GM23338 (cell line): ENCODE measurements around the gene PRKCH. TPM values are rescaled to one million over a fixed set of nuclear protein-coding genes. Genes with fewer than 3 reads are reported as not detected.

Experiments
- ATAC-seq: fragments of 200-7000 bp; cut with Tn5 transposase; 3 replicates; pipeline ENCODE4 v1.9.1; 2020
- DNase-seq: peaks from one replicate; pipeline ENCODE4 v3.0.0-alpha.2; 2015; ENCODE audit warnings: low spot score
- H2AFZ ChIP-seq: fragments of 200-600 bp; sonication (generic); 2 replicates; pipeline ENCODE4 v1.8.0; 2016; ENCODE audit warnings: antibody characterized with exemption, mild to moderate bottlenecking, moderate library complexity
- H3F3A ChIP-seq: fragments of 200-600 bp; sonication (generic); replicated peaks from 2 replicates; pipeline ENCODE4 v1.8.0; 2017; ENCODE audit warnings: antibody characterized with exemption, mixed run types, low read depth
- H3K27ac ChIP-seq: fragments of 200-600 bp; sonication (generic); 2 replicates; pipeline ENCODE4 v1.6.1; 2016; ENCODE audit warnings: low read depth
- H3K27me3 ChIP-seq: fragments of 200-600 bp; sonication (generic); 2 replicates; pipeline ENCODE4 v1.8.0; 2016; ENCODE audit warnings: mild to moderate bottlenecking, mixed run types, moderate library complexity; ENCODE audit not compliant: insufficient read depth
- H3K36me3 ChIP-seq: fragments of 200-600 bp; sonication (generic); 2 replicates; pipeline ENCODE4 v1.8.0; 2016; ENCODE audit warnings: mild to moderate bottlenecking; ENCODE audit not compliant: insufficient read depth
- H3K4me1 ChIP-seq: fragments of 200-600 bp; sonication (generic); 2 replicates; pipeline ENCODE4 v1.8.0; 2016; ENCODE audit warnings: mild to moderate bottlenecking, moderate library complexity; ENCODE audit not compliant: insufficient read depth
- H3K4me2 ChIP-seq: fragments of 200-600 bp; sonication (generic); 2 replicates; pipeline ENCODE4 v1.7.1; 2017; ENCODE audit warnings: mixed run types
- H3K4me3 ChIP-seq: fragments of 200-600 bp; sonication (generic); 2 replicates; pipeline ENCODE4 v1.6.1; 2016; ENCODE audit warnings: mixed run types
- H3K79me2 ChIP-seq: fragments of 200-600 bp; sonication (generic); replicated peaks from 2 replicates; pipeline ENCODE4 v1.8.0; 2017; ENCODE audit warnings: mild to moderate bottlenecking; ENCODE audit not compliant: insufficient read depth
- H3K9me2 ChIP-seq: fragments of 200-600 bp; sonication (generic); 2 replicates; pipeline ENCODE4 v1.8.0; 2017; ENCODE audit not compliant: insufficient read depth
- H4K20me1 ChIP-seq: fragments of 200-600 bp; sonication (generic); replicated peaks from 2 replicates; pipeline ENCODE4 v1.8.0; 2017; ENCODE audit warnings: mild to moderate bottlenecking; ENCODE audit not compliant: insufficient read depth
- H3K27ac Mint-ChIP-seq: 2 replicates; pipeline ENCODE4 v1.8.0; 2020; ENCODE audit warnings: inconsistent platforms, mild to moderate bottlenecking, moderate library complexity, mixed read lengths
- H3K27me3 Mint-ChIP-seq: 3 replicates; pipeline ENCODE4 v1.8.0; 2022; ENCODE audit warnings: low read depth, mild to moderate bottlenecking, moderate library complexity, mixed read lengths, inconsistent platforms; ENCODE audit not compliant: insufficient read depth, poor library complexity
- H3K36me3 Mint-ChIP-seq: 3 replicates; pipeline ENCODE4 v1.8.0; 2021; ENCODE audit warnings: low read depth, mild to moderate bottlenecking, inconsistent platforms, moderate library complexity, mixed read lengths
- H3K4me1 Mint-ChIP-seq: 3 replicates; pipeline ENCODE4 v1.8.0; 2020; ENCODE audit warnings: mild to moderate bottlenecking, inconsistent platforms, mixed read lengths
- H3K4me3 Mint-ChIP-seq: 3 replicates; pipeline ENCODE4 v1.8.0; 2021; ENCODE audit warnings: moderate library complexity, mild to moderate bottlenecking, inconsistent platforms, mixed read lengths
- H3K9me3 Mint-ChIP-seq: 3 replicates; pipeline ENCODE4 v1.8.0; 2020; ENCODE audit warnings: moderate library complexity, mild to moderate bottlenecking, inconsistent platforms, mixed read lengths
- CREB1 ChIP-seq: fragments of 250-450 bp; sonication (Bioruptor Pico); IDR thresholded peaks from 2 replicates; pipeline ENCODE4 v1.5.0; 2020; ENCODE audit warnings: low read depth, mild to moderate bottlenecking, moderate library complexity
- CTCF ChIP-seq, 2 experiments: fragments of 200-600 bp in 1 of 2; sonication (generic) in 1 of 2; conservative IDR thresholded peaks; 2 replicates each; pipeline versions ENCODE4 v1.5.1 to v1.6.1; 2016 to 2017; ENCODE audit warnings: antibody characterized with exemption in 2 of 2, low read depth in 2 of 2, mild to moderate bottlenecking in 2 of 2, moderate library complexity in 1 of 2
- EZH2 ChIP-seq: fragments of 200-600 bp; sonication (generic); IDR thresholded peaks from one replicate; pipeline ENCODE4 v1.8.0; 2017; ENCODE audit warnings: antibody characterized with exemption, mild to moderate bottlenecking, low read depth; ENCODE audit not compliant: unreplicated experiment
- EZH2phosphoT487 ChIP-seq: fragments of 200-600 bp; sonication (generic); IDR thresholded peaks from one replicate; pipeline ENCODE4 v1.8.1; 2018; ENCODE audit warnings: antibody characterized with exemption; ENCODE audit not compliant: unreplicated experiment
- JUNB ChIP-seq: IDR thresholded peaks from one replicate; pipeline ENCODE4 v1.6.1; 2016; ENCODE audit warnings: antibody characterized with exemption; ENCODE audit not compliant: unreplicated experiment
- NANOG ChIP-seq: IDR thresholded peaks from 2 replicates; pipeline ENCODE4 v1.6.1; 2016; ENCODE audit warnings: antibody characterized with exemption, borderline replicate concordance
- POLR2AphosphoS5 ChIP-seq: IDR thresholded peaks from 2 replicates; pipeline ENCODE4 v1.6.1; 2016; ENCODE audit warnings: antibody characterized with exemption, low read depth
- REST ChIP-seq: IDR thresholded peaks from one replicate; pipeline ENCODE4 v1.6.1; 2018; ENCODE audit warnings: antibody characterized with exemption; ENCODE audit not compliant: unreplicated experiment
- STAT1 ChIP-seq: IDR thresholded peaks from one replicate; pipeline ENCODE4 v1.6.1; 2016; ENCODE audit warnings: antibody characterized with exemption; ENCODE audit not compliant: unreplicated experiment
- ZNF114 ChIP-seq: fragments of 250-450 bp; sonication (Bioruptor Pico); IDR thresholded peaks from 2 replicates; pipeline ENCODE4 v1.5.0; 2020; ENCODE audit warnings: mild to moderate bottlenecking, moderate library complexity
- ZNF331 ChIP-seq: fragments of 250-450 bp; sonication (Bioruptor Pico); IDR thresholded peaks from 2 replicates; pipeline ENCODE4 v1.5.0; 2020; ENCODE audit warnings: low read depth, mild to moderate bottlenecking, moderate library complexity
- polyA plus RNA-seq: library from polyadenylated mRNA; unstranded; fragments of >200 nt; fragmentation: Nextera tagmentation; extraction: Ambion mirVana; gene quantifications from 2 replicates; pipeline ENCODE4 v1.2.1, GENCODE V29; 2016
- total RNA-seq: library from RNA; depleted of rRNA; stranded (reverse); fragments of >200 nt; shearing (Covaris generic); gene quantifications from 2 replicates; pipeline ENCODE4 v1.2.3, GENCODE V29; 2014
- TF ChIP-seq, protein P1 (sequence below): IDR thresholded peaks from 2 replicates; pipeline ENCODE4 v1.6.1; 2016; ENCODE audit warnings: antibody characterized with exemption

The PRKCH gene
- total and polyA plus RNA-seq, 2 experiments from 2014 or later: 5.4 to 10.1 TPM

GRCh38 chr14:61553730-61554641 is 232.6 kb downstream of the PRKCH start (continued):
- TF ChIP-seq REST (no peak), CTCF (conservative IDR thresholded peaks at IDR 0.05; ENCODE audit: low read depth in 2 of 2) (no peak), JUNB (no peak)
- TF ChIP-seq, protein P1, sequence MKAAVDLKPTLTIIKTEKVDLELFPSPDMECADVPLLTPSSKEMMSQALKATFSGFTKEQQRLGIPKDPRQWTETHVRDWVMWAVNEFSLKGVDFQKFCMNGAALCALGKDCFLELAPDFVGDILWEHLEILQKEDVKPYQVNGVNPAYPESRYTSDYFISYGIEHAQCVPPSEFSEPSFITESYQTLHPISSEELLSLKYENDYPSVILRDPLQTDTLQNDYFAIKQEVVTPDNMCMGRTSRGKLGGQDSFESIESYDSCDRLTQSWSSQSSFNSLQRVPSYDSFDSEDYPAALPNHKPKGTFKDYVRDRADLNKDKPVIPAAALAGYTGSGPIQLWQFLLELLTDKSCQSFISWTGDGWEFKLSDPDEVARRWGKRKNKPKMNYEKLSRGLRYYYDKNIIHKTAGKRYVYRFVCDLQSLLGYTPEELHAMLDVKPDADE: no peak

DNA sequence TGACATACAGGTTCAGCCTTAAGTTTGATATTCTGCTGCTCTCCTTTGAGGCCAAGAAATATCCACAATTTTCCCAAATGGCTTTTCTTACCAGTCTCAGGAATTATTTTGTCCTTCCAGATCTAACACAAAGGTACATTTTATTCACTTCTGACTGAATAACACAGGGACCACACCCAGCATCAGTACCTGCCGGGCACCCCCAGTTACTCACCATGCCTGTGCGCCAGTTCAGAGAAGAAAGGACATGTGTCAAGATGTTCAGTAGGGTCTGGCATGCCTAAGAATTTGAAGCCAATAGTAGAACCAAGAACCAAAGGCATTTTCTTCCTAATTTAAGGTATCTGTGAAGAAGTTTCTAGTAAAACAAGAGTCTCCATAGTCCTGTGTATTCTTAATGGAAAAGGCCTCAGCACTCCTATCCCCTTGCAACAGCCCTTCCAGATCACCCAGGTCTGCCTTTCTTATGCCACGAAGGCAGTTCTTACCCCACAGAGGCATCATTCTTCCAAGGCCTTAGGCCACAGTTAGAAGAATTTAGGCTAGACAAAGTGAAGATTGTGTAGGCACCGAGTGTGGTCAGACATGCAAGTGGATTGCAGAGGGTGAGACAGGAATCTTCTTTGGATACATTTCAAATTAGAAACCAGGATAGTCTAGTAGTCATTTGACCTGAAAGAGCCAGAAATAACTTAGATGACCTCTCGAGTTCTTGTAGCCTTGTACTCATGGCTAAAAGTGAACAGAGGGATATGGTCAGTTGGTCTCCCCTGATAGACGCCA is 233.9 kb downstream of the PRKCH start:
- H3K4me3 Mint-ChIP-seq: no peak overlapping the region
- Histone ChIP-seq H2AFZ (no peak overlapping the region), H3K4me3 (no peak overlapping the region), H3K79me2 (no peaks in the 10 kb centered on the region), H3K36me3 (no peaks in the 10 kb centered on the region), H3K27me3 (no peaks in the 10 kb centered on the region), H3K4me1 (peaks cover 9% of the 10 kb centered on the region), H4K20me1 (no peaks in the 10 kb centered on the region), H3F3A (no peaks in the 10 kb centered on the region), H3K27ac (no peak overlapping the region), H3K4me2 (no peak overlapping the region), H3K9me2 (peaks cover 8% of the 10 kb centered on the region; the same call in 1 of the 2 replicates)
- H3K36me3 Mint-ChIP-seq: no peaks in the 10 kb centered on the region
- DNase-seq: no peak
- no peak overlapping the region for H3K27ac Mint-ChIP-seq
- no peaks in the 10 kb centered on the region for H3K9me3 Mint-ChIP-seq
- ATAC-seq: no peak
- H3K4me1 Mint-ChIP-seq: peaks cover 17% of the 10 kb centered on the region
- H3K27me3 Mint-ChIP-seq: peaks cover 5% of the 10 kb centered on the region
- TF ChIP-seq CREB1 (CRISPR knock-in tag) (no peak), JUNB (no peak), ZNF114 (CRISPR knock-in tag) (no peak), EZH2phosphoT487 (no peak), POLR2AphosphoS5 (no peak), CTCF (conservative IDR thresholded peaks at IDR 0.05; ENCODE audit: low read depth in 2 of 2) (no peak), NANOG (no peak), EZH2 (no peak), ZNF331 (CRISPR knock-in tag) (no peak), STAT1 (no peak)
- TF ChIP-seq, protein P1: no peak
